SK-N-MC (cell line): ENCODE results near the gene CHGA.

Source experiments
- DNase-seq: peaks from one replicate; pipeline ENCODE4 v3.0.0-alpha.2; 2011; ENCODE audit warnings: low read depth, low spot score
- H3K27ac ChIP-seq: fragments of 200-600 bp; sonication (generic); 2 replicates; pipeline ENCODE4 v1.5.1; 2016; ENCODE audit warnings: mixed run types
- H3K36me3 ChIP-seq: fragments of 200-600 bp; sonication (generic); 2 replicates; pipeline ENCODE4 v1.6.1; 2017; ENCODE audit warnings: antibody characterized with exemption, low read length, mixed read lengths; ENCODE audit not compliant: insufficient read depth
- H3K4me3 ChIP-seq: fragments of 200-600 bp; sonication (generic); 2 replicates; pipeline ENCODE4 v1.5.1; 2016
- H3K9ac ChIP-seq: fragments of 200-600 bp; sonication (generic); 2 replicates; pipeline ENCODE4 v1.8.0; 2017; ENCODE audit warnings: mixed run types, mixed read lengths; ENCODE audit not compliant: insufficient read length
- H3K9me3 ChIP-seq: fragments of 200-600 bp; sonication (generic); 2 replicates; pipeline ENCODE4 v1.6.1; 2017; ENCODE audit warnings: low read depth, mild to moderate bottlenecking, antibody characterized with exemption, low read length, moderate library complexity, mixed read lengths
- EZH2 ChIP-seq: fragments of 200-600 bp; sonication (generic); IDR thresholded peaks from one replicate; pipeline ENCODE4 v1.6.1; 2017; ENCODE audit warnings: antibody characterized with exemption
- FOXP2 ChIP-seq: optimal IDR thresholded peaks from 2 replicates; pipeline ENCODE3; 2011; ENCODE audit warnings: mild to moderate bottlenecking, moderate library complexity; ENCODE audit not compliant: insufficient read depth; ENCODE audit errors: extremely low read length, control extremely low read depth
- POLR2AphosphoS5 ChIP-seq: IDR thresholded peaks from 2 replicates; pipeline ENCODE4 v1.6.1; 2012; ENCODE audit warnings: mild to moderate bottlenecking, low read depth, low read length, borderline replicate concordance

CHGA gene

DNA sequence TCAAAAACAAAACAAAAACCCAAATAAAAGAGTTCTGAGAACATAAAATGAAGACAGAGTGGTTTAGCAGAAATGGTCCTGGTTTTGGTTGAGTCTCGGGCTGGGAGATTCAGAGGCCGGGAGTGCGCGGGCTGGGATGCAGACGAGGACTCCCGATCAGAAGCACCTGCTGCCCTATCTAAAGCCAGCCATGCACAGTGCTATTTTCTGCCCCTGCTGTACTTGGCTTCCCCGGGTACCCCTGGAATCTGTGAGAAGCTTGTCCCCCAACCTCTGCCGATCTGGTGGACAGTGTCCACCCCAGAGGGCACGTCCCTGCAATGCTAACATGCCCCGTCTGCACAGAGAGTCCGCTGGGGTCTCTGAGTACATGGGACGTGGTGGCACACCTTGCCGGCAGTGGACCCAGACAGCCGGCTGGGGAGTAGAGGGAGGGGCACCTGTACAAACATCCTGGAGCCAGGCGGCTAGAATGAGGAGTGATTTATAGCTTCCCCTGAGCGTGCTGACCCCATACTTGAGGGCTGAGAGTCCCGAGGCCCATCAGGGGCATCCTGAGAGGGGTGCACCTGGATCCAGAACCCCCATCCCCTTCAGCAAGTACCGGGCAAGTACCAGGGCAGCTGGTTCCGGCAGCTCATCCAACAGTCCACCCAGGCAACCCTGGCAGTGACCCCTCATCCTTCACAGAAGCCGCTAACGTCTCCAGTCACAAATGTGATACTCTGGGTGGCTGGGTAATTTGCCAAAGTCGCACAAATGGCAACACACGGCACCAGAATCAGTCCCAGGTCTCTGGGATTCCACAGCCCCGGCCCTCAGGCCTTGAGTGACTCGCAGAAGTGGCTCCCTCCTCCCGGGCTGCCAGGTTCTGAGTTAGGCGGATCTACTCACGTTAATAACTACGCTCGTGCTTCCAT lies 37.1 kb downstream of the CHGA start:
- DNase-seq, result no peak
- no peaks in the 10 kb centered on the region for H3K9me3 ChIP-seq
- H3K36me3 ChIP-seq, result peaks cover 8% of the 10 kb centered on the region; the same call in 1 of the 2 replicates
- H3K9ac ChIP-seq, result no peak overlapping the region
- H3K27ac ChIP-seq, result no peak overlapping the region
- TF ChIP-seq EZH2, result no peak
- no peak for TF ChIP-seq POLR2AphosphoS5
- no peak for TF ChIP-seq FOXP2
- H3K4me3 ChIP-seq, result no peak overlapping the region

GRCh38 chr14:92960706-92961566 lies 38.0 kb downstream of the CHGA start:
- H3K36me3 ChIP-seq, result peaks cover 8% of the 10 kb centered on the region; the same call in 1 of the 2 replicates
- no peak overlapping the region for H3K27ac ChIP-seq
- TF ChIP-seq POLR2AphosphoS5 (no peak), FOXP2 (no peak), EZH2 (no peak)
- H3K9me3 ChIP-seq, result no peaks in the 10 kb centered on the region
- no peak overlapping the region for H3K9ac ChIP-seq
- H3K4me3 ChIP-seq, result no peak overlapping the region
- no peak for DNase-seq

- no peak overlapping the region for H3K9ac ChIP-seq
- no peak for DNase-seq
- peaks cover 8% of the 10 kb centered on the region; the same call in 1 of the 2 replicates for H3K36me3 ChIP-seq
- no peak for TF ChIP-seq FOXP2
- no peak for TF ChIP-seq EZH2
- TF ChIP-seq POLR2AphosphoS5, result no peak
- H3K27ac ChIP-seq, result no peak overlapping the region
- no peaks in the 10 kb centered on the region for H3K9me3 ChIP-seq
- H3K4me3 ChIP-seq, result no peak overlapping the region
Observed at GRCh38 chr14:92961567-92961855, 38.6 kb downstream of the CHGA start.

GRCh38 chr14:92962031-92962830 lies 39.3 kb downstream of the CHGA start:
- peaks cover 8% of the 10 kb centered on the region; the same call in 1 of the 2 replicates for H3K36me3 ChIP-seq
- H3K27ac ChIP-seq, result no peak overlapping the region
- TF ChIP-seq FOXP2 (no peak), POLR2AphosphoS5 (no peak), EZH2 (no peak)
- DNase-seq, result no peak
- H3K4me3 ChIP-seq, result no peak overlapping the region
- no peak overlapping the region for H3K9ac ChIP-seq
- H3K9me3 ChIP-seq, result no peaks in the 10 kb centered on the region

- H3K9ac ChIP-seq, result no peak overlapping the region
Observed at GRCh38 chr14:92962831-92963095, 39.8 kb downstream of the CHGA start.

GRCh38 chr14:92963301-92964123 lies 40.6 kb downstream of the CHGA start:
- no peak overlapping the region for H3K4me3 ChIP-seq
- H3K27ac ChIP-seq, result no peak overlapping the region
- no peak overlapping the region for H3K9ac ChIP-seq
- no peak for TF ChIP-seq EZH2
- no peak for TF ChIP-seq POLR2AphosphoS5
- TF ChIP-seq FOXP2, result no peak
- H3K36me3 ChIP-seq, result peaks cover 2% of the 10 kb centered on the region; the same call in 1 of the 2 replicates
- no peaks in the 10 kb centered on the region for H3K9me3 ChIP-seq
- DNase-seq, result no peak

More at GRCh38 chr14:92962831-92963095, 39.8 kb downstream of the CHGA start:
- Histone ChIP-seq H3K9me3 (no peaks in the 10 kb centered on the region), H3K36me3 (peaks cover 8% of the 10 kb centered on the region; the same call in 1 of the 2 replicates), H3K27ac (no peak overlapping the region), H3K4me3 (no peak overlapping the region)
- DNase-seq, result no peak
- TF ChIP-seq POLR2AphosphoS5, result no peak
- TF ChIP-seq EZH2, result no peak
- TF ChIP-seq FOXP2, result no peak

GRCh38 chr14:92964124-92965109 lies 41.5 kb downstream of the CHGA start:
- Histone ChIP-seq H3K36me3 (no peaks in the 10 kb centered on the region; the same call in 1 of the 2 replicates), H3K9ac (no peak overlapping the region), H3K9me3 (no peaks in the 10 kb centered on the region), H3K27ac (no peak overlapping the region), H3K4me3 (no peak overlapping the region)
- no peak for DNase-seq
- no peak for TF ChIP-seq EZH2
- no peak for TF ChIP-seq POLR2AphosphoS5
- no peak for TF ChIP-seq FOXP2
